Activated CD4-positive, alpha-beta T cell treated with anti-CD3 and anti-CD28 coated beads for 36 hours (primary cell): ENCODE measurements around the gene BZW2. TPM values are rescaled to one million over a fixed set of nuclear protein-coding genes. Genes with fewer than 3 reads are reported as not detected.

ENCODE experiments used
- ATAC-seq: fragments of 200-7000 bp; cut with Tn5 transposase; one replicate; pipeline ENCODE4 v1.10.0; 2021; ENCODE audit warnings: mild to moderate bottlenecking, moderate library complexity
- CTCF ChIA-PET: fragments of 350-600 bp; sonication (Branson Sonifier 250); formaldehyde crosslinking; loops from one replicate; lab custom pipeline; 2021; ENCODE audit warnings: antibody characterized with exemption; lab: Charles Lee
- POLR2A ChIA-PET: fragments of 350-600 bp; sonication (Branson Sonifier 250); formaldehyde crosslinking; loops from one replicate; lab custom pipeline; 2021; ENCODE audit warnings: antibody characterized with exemption, inconsistent platforms; lab: Charles Lee
- DNase-seq: peaks from one replicate; pipeline ENCODE4 v3.0.0-alpha.2; 2020
- H3K27ac Mint-ChIP-seq: one replicate; pipeline ENCODE4 v1.8.0; 2021; ENCODE audit warnings: mixed read lengths
- H3K27me3 Mint-ChIP-seq: one replicate; pipeline ENCODE4 v1.8.0; 2021; ENCODE audit warnings: mixed read lengths
- H3K36me3 Mint-ChIP-seq: one replicate; pipeline ENCODE4 v1.8.0; 2021; ENCODE audit warnings: low read depth, mixed read lengths
- H3K4me1 Mint-ChIP-seq: one replicate; pipeline ENCODE4 v1.8.0; 2021; ENCODE audit warnings: mixed read lengths
- H3K4me3 Mint-ChIP-seq: one replicate; pipeline ENCODE4 v1.8.0; 2021; ENCODE audit warnings: mild to moderate bottlenecking, moderate library complexity, mixed read lengths
- H3K9me3 Mint-ChIP-seq: one replicate; pipeline ENCODE4 v1.8.0; 2021; ENCODE audit warnings: low read depth, mixed read lengths
- intact Hi-C, 2 experiments: fragments of 100-400 bp; cut with DNase I in 1 of 2; cut with micrococcal nuclease in 1 of 2; formaldehyde crosslinking; loops; one replicate each; pipeline versions ENCODE4 v1.14.2 to v1.15.1; 2022 to 2024; cut with DNase I, micrococcal nuclease
- total RNA-seq, 2 experiments: library from RNA; stranded (reverse); gene quantifications; one replicate each; pipeline ENCODE4 v1.2.3, GENCODE V29; 2021

Gene BZW2
- total RNA-seq, 2 experiments from 2014 or later = 106 to 113 TPM

- Mint-ChIP-seq H3K9me3 (no peaks in the 10 kb centered on the region), H3K4me3 (peak overlapping the region; percentile 98), H3K4me1 (peaks cover 54% of the 10 kb centered on the region), H3K27ac (peak overlapping the region; percentile 99), H3K36me3 (peaks cover 28% of the 10 kb centered on the region), H3K27me3 (no peaks in the 10 kb centered on the region)
- CTCF ChIA-PET = interaction anchor here (4.8 kb wide), 1 partner anchor 26 kb away, joined by 21 read pairs; no protein-coding TSS in a partner anchor
- DNase-seq (no peak), ATAC-seq (peak; percentile 5)
- intact Hi-C loops = loop anchor here (1.0 to 10.0 kb wide), 6 partner anchors 226 to 1291 kb away; partner anchors contain the start of gene AHR (in 2 of the 2)
- POLR2A ChIA-PET = interaction anchor here (0.6 kb wide), 1 partner anchor 169 kb away, joined by 3 read pairs; no protein-coding TSS in a partner anchor
Observed at GRCh38 chr7:16646472-16647072, 591 bp downstream of the BZW2 start.

- POLR2A ChIA-PET = interaction anchor here (0.6 kb wide), 1 partner anchor 168 kb away, joined by 3 read pairs; no protein-coding TSS in a partner anchor
- CTCF ChIA-PET = interaction anchor here (4.8 kb wide), 1 partner anchor 27 kb away, joined by 21 read pairs; no protein-coding TSS in a partner anchor
Observed at GRCh38 chr7:16647435-16647960, 1.5 kb downstream of the BZW2 start.

GRCh38 chr7:16648551-16648950 lies 2.6 kb downstream of the BZW2 start:
- intact Hi-C loops = loop anchor here (5.0 to 10.0 kb wide), 4 partner anchors 496 to 1289 kb away; partner anchors contain the start of gene AHR (in 1 of the 2)
- CTCF ChIA-PET = interaction anchor here (0.6 kb wide), 1 partner anchor 89 kb away, joined by 3 read pairs; no protein-coding TSS in a partner anchor
- no peak for ATAC-seq
- peaks cover 32% of the 10 kb centered on the region for H3K36me3 Mint-ChIP-seq
- H3K27ac Mint-ChIP-seq = peak overlapping the region; percentile 27
- no peak for DNase-seq
- H3K9me3 Mint-ChIP-seq = no peaks in the 10 kb centered on the region
- H3K4me3 Mint-ChIP-seq = peak overlapping the region; percentile 32
- peaks cover 62% of the 10 kb centered on the region for H3K4me1 Mint-ChIP-seq
- H3K27me3 Mint-ChIP-seq = no peaks in the 10 kb centered on the region
- POLR2A ChIA-PET = interaction anchor here (0.8 kb wide), 1 partner anchor 10 kb away, joined by 4 read pairs; no protein-coding TSS in a partner anchor

More at GRCh38 chr7:16647435-16647960, 1.5 kb downstream of the BZW2 start:
- Mint-ChIP-seq H3K36me3 (peaks cover 28% of the 10 kb centered on the region), H3K4me1 (peaks cover 62% of the 10 kb centered on the region), H3K27me3 (no peaks in the 10 kb centered on the region), H3K4me3 (peak overlapping the region; percentile 98), H3K9me3 (no peaks in the 10 kb centered on the region), H3K27ac (peak overlapping the region; percentile 94)
- ATAC-seq (no peak), DNase-seq (no peak)
- intact Hi-C loops = loop anchor here (5.0 to 10.0 kb wide), 4 partner anchors 497 to 1290 kb away; partner anchors contain the start of gene AHR (in 1 of the 2)

GRCh38 chr7:16649196-16649595 lies 3.2 kb downstream of the BZW2 start:
- Mint-ChIP-seq H3K9me3 (no peaks in the 10 kb centered on the region), H3K27me3 (no peaks in the 10 kb centered on the region), H3K4me3 (peak overlapping the region; percentile 32), H3K4me1 (peaks cover 58% of the 10 kb centered on the region), H3K27ac (peak overlapping the region; percentile 32), H3K36me3 (peaks cover 33% of the 10 kb centered on the region)
- peak; percentile 14 for DNase-seq
- no peak for ATAC-seq
- ChIA-PET CTCF (no interaction called here), POLR2A (interaction anchor here (0.8 kb wide), 1 partner anchor 10 kb away, joined by 4 read pairs; no protein-coding TSS in a partner anchor)
- intact Hi-C loops = loop anchor here (1.0 to 10.0 kb wide), 5 partner anchors 29 to 1288 kb away; partner anchors contain the start of gene AHR (in 1 of the 2)

GRCh38 chr7:16650266-16650665 lies 4.3 kb downstream of the BZW2 start:
- no peaks in the 10 kb centered on the region for H3K9me3 Mint-ChIP-seq
- intact Hi-C loops = no loop called here
- H3K4me3 Mint-ChIP-seq = peak overlapping the region; percentile 7
- no peak overlapping the region for H3K27ac Mint-ChIP-seq
- H3K4me1 Mint-ChIP-seq = peaks cover 63% of the 10 kb centered on the region
- ATAC-seq (no peak), DNase-seq (no peak)
- POLR2A ChIA-PET = no interaction called here
- CTCF ChIA-PET = no interaction called here
- H3K27me3 Mint-ChIP-seq = no peaks in the 10 kb centered on the region
- peaks cover 31% of the 10 kb centered on the region for H3K36me3 Mint-ChIP-seq

GRCh38 chr7:16651396-16652239 lies 5.6 kb downstream of the BZW2 start:
- Mint-ChIP-seq H3K9me3 (no peaks in the 10 kb centered on the region), H3K27ac (no peak overlapping the region), H3K4me3 (no peak overlapping the region), H3K36me3 (peaks cover 33% of the 10 kb centered on the region), H3K4me1 (peaks cover 69% of the 10 kb centered on the region), H3K27me3 (no peaks in the 10 kb centered on the region)
- no peak for DNase-seq
- ATAC-seq = no peak
- ChIA-PET CTCF (interaction anchor here (0.6 kb wide), 1 partner anchor 9 kb away, joined by 5 read pairs; no protein-coding TSS in a partner anchor), POLR2A (interaction anchor here (0.6 kb wide), 1 partner anchor 954 kb away, joined by 3 read pairs; no protein-coding TSS in a partner anchor)
- intact Hi-C loops = no loop called here

GRCh38 chr7:16652240-16652583 lies 6.2 kb downstream of the BZW2 start:
- POLR2A ChIA-PET = interaction anchor here (0.6 kb wide), 1 partner anchor 954 kb away, joined by 3 read pairs; no protein-coding TSS in a partner anchor

GRCh38 chr7:16652888-16653287 lies 6.9 kb downstream of the BZW2 start:
- DNase-seq (no peak), ATAC-seq (no peak)
- intact Hi-C loops = no loop called here
- H3K27me3 Mint-ChIP-seq = no peaks in the 10 kb centered on the region
- no peaks in the 10 kb centered on the region for H3K9me3 Mint-ChIP-seq
- H3K36me3 Mint-ChIP-seq = peaks cover 36% of the 10 kb centered on the region
- peaks cover 68% of the 10 kb centered on the region for H3K4me1 Mint-ChIP-seq
- no peak overlapping the region for H3K4me3 Mint-ChIP-seq
- POLR2A ChIA-PET = interaction anchor here (0.8 kb wide), 1 partner anchor 542 kb away, joined by 4 read pairs; no protein-coding TSS in a partner anchor
- no peak overlapping the region for H3K27ac Mint-ChIP-seq
- CTCF ChIA-PET = no interaction called here

More at GRCh38 chr7:16652240-16652583, 6.2 kb downstream of the BZW2 start:
- Mint-ChIP-seq H3K27me3 (no peaks in the 10 kb centered on the region), H3K9me3 (no peaks in the 10 kb centered on the region), H3K27ac (no peak overlapping the region), H3K4me3 (no peak overlapping the region), H3K4me1 (peaks cover 69% of the 10 kb centered on the region), H3K36me3 (peaks cover 33% of the 10 kb centered on the region)
- intact Hi-C loops = no loop called here
- no peak for ATAC-seq
- no peak for DNase-seq
- CTCF ChIA-PET = no interaction called here

GRCh38 chr7:16655394-16655793 lies 9.4 kb downstream of the BZW2 start:
- intact Hi-C loops = no loop called here
- ATAC-seq (no peak), DNase-seq (no peak)
- H3K4me1 Mint-ChIP-seq = peaks cover 48% of the 10 kb centered on the region
- no peaks in the 10 kb centered on the region for H3K27me3 Mint-ChIP-seq
- ChIA-PET CTCF (no interaction called here), POLR2A (no interaction called here)
- H3K36me3 Mint-ChIP-seq = peaks cover 25% of the 10 kb centered on the region
- H3K4me3 Mint-ChIP-seq = no peak overlapping the region
- no peak overlapping the region for H3K27ac Mint-ChIP-seq
- no peaks in the 10 kb centered on the region for H3K9me3 Mint-ChIP-seq

GRCh38 chr7:16656141-16656540 lies 10.2 kb downstream of the BZW2 start:
- POLR2A ChIA-PET = interaction anchor here (0.7 kb wide), 1 partner anchor 967 kb away, joined by 5 read pairs; no protein-coding TSS in a partner anchor
- peaks cover 25% of the 10 kb centered on the region for H3K36me3 Mint-ChIP-seq
- no peak for ATAC-seq
- no peak for DNase-seq
- H3K27ac Mint-ChIP-seq = no peak overlapping the region
- no peak overlapping the region for H3K4me3 Mint-ChIP-seq
- CTCF ChIA-PET = no interaction called here
- intact Hi-C loops = no loop called here
- H3K4me1 Mint-ChIP-seq = peaks cover 50% of the 10 kb centered on the region
- H3K27me3 Mint-ChIP-seq = no peaks in the 10 kb centered on the region
- no peaks in the 10 kb centered on the region for H3K9me3 Mint-ChIP-seq
